WTC11 (cell line): ENCODE measurements around the gene PGAP6. TPM values are rescaled to one million over a fixed set of nuclear protein-coding genes. Genes with fewer than 3 reads are reported as not detected.

Experiments used
- ATAC-seq: fragments of 200-7000 bp; cut with Tn5 transposase; 2 replicates; pipeline ENCODE4 v1.10.0; 2021; ENCODE audit warnings: mild to moderate bottlenecking, moderate library complexity
- CTCF ChIA-PET: fragments of 300-600 bp; sonication (Branson Sonifier 250); formaldehyde crosslinking; loops from one replicate; lab custom pipeline; 2021; ENCODE audit warnings: antibody characterized with exemption; lab: Charles Lee
- POLR2A ChIA-PET: fragments of 350-600 bp; sonication (Branson Sonifier 250); formaldehyde crosslinking; loops from one replicate; lab custom pipeline; 2021; ENCODE audit warnings: antibody characterized with exemption; lab: Charles Lee
- DNase-seq: peaks from one replicate; pipeline ENCODE4 v3.0.0; 2021; ENCODE audit warnings: low spot score
- H3K27ac Mint-ChIP-seq: 2 replicates; pipeline ENCODE4 v1.8.0; 2021; ENCODE audit warnings: mixed read lengths
- H3K27me3 Mint-ChIP-seq: 2 replicates; pipeline ENCODE4 v1.8.0; 2021; ENCODE audit warnings: low read depth, mild to moderate bottlenecking, moderate library complexity, mixed read lengths
- H3K36me3 Mint-ChIP-seq: 2 replicates; pipeline ENCODE4 v1.8.0; 2021; ENCODE audit warnings: mixed read lengths
- H3K4me1 Mint-ChIP-seq: 2 replicates; pipeline ENCODE4 v1.8.0; 2022; ENCODE audit warnings: mixed read lengths
- H3K4me3 Mint-ChIP-seq: 2 replicates; pipeline ENCODE4 v1.8.0; 2021; ENCODE audit warnings: mild to moderate bottlenecking, moderate library complexity, mixed read lengths
- H3K9me3 Mint-ChIP-seq: 2 replicates; pipeline ENCODE4 v1.8.0; 2021; ENCODE audit warnings: mixed read lengths
- AFF4 ChIP-seq: sonication (generic); formaldehyde crosslinking; IDR thresholded peaks from 2 replicates; pipeline ENCODE4 v1.8.1; 2023; ENCODE audit warnings: mild to moderate bottlenecking, missing genetic modification reagents, borderline replicate concordance
- ATF1 ChIP-seq: sonication (generic); formaldehyde crosslinking; IDR thresholded peaks from 2 replicates; pipeline ENCODE4 v1.8.1; 2023; ENCODE audit warnings: mild to moderate bottlenecking, moderate library complexity, missing genetic modification reagents
- CBFB ChIP-seq: sonication (generic); formaldehyde crosslinking; IDR thresholded peaks from 2 replicates; pipeline ENCODE4 v1.8.1; 2022; ENCODE audit warnings: mild to moderate bottlenecking, low read depth, missing genetic modification reagents
- CDX4 ChIP-seq: fragments of 250-450 bp; sonication (Bioruptor Pico); IDR thresholded peaks from 2 replicates; pipeline ENCODE4 v1.9.0; 2021; ENCODE audit warnings: moderate library complexity, mild to moderate bottlenecking, inconsistent platforms, borderline replicate concordance
- ELF4 ChIP-seq: sonication (generic); formaldehyde crosslinking; IDR thresholded peaks from 2 replicates; pipeline ENCODE4 v1.8.1; 2022; ENCODE audit warnings: low read depth, mild to moderate bottlenecking, moderate library complexity, missing genetic modification reagents
- ETV6 ChIP-seq: sonication (generic); formaldehyde crosslinking; IDR thresholded peaks from 2 replicates; pipeline ENCODE4 v1.8.1; 2022; ENCODE audit warnings: mild to moderate bottlenecking, missing genetic modification reagents
- FOXP1 ChIP-seq: sonication (generic); formaldehyde crosslinking; IDR thresholded peaks from 2 replicates; pipeline ENCODE4 v1.8.0; 2022; ENCODE audit warnings: missing genetic modification reagents, mild to moderate bottlenecking, moderate library complexity, borderline replicate concordance
- GABPB1 ChIP-seq: sonication (generic); formaldehyde crosslinking; IDR thresholded peaks from 2 replicates; pipeline ENCODE4 v1.8.1; 2023; ENCODE audit warnings: mild to moderate bottlenecking, missing genetic modification reagents
- HMGA2 ChIP-seq: fragments of 250-450 bp; sonication (Bioruptor Pico); IDR thresholded peaks from 2 replicates; pipeline ENCODE4 v1.4.0; 2021; ENCODE audit warnings: mild to moderate bottlenecking, moderate library complexity
- NFATC4 ChIP-seq: fragments of 250-450 bp; sonication (Bioruptor Pico); IDR thresholded peaks from 2 replicates; pipeline ENCODE4 v1.9.0; 2021; ENCODE audit warnings: mild to moderate bottlenecking
- NFE2L1 ChIP-seq: sonication (generic); formaldehyde crosslinking; IDR thresholded peaks from 2 replicates; pipeline ENCODE4 v1.8.1; 2023; ENCODE audit warnings: missing genetic modification reagents
- NR1H2 ChIP-seq: sonication (generic); formaldehyde crosslinking; IDR thresholded peaks from 2 replicates; pipeline ENCODE4 v1.9.0; 2021; ENCODE audit warnings: mild to moderate bottlenecking, moderate library complexity, missing genetic modification reagents
- NR3C1 ChIP-seq: sonication (generic); formaldehyde crosslinking; conservative IDR thresholded peaks from 2 replicates; pipeline ENCODE4 v1.8.1; 2023; ENCODE audit warnings: low read depth, mild to moderate bottlenecking, missing genetic modification reagents
- RELA ChIP-seq: sonication (generic); formaldehyde crosslinking; IDR thresholded peaks from 2 replicates; pipeline ENCODE4 v1.8.1; 2022; ENCODE audit warnings: missing genetic modification reagents, mild to moderate bottlenecking, borderline replicate concordance
- SOX15 ChIP-seq: fragments of 250-450 bp; sonication (Bioruptor Pico); IDR thresholded peaks from 2 replicates; pipeline ENCODE4 v1.9.0; 2021; ENCODE audit warnings: mild to moderate bottlenecking
- TEAD4 ChIP-seq: sonication (generic); formaldehyde crosslinking; IDR thresholded peaks from 2 replicates; pipeline ENCODE4 v1.8.0; 2022; ENCODE audit warnings: mild to moderate bottlenecking, missing genetic modification reagents
- TP53 ChIP-seq: sonication (generic); formaldehyde crosslinking; IDR thresholded peaks from 2 replicates; pipeline ENCODE4 v1.8.1; 2023; ENCODE audit warnings: mild to moderate bottlenecking, missing genetic modification reagents
- ZBTB43 ChIP-seq: sonication (generic); formaldehyde crosslinking; IDR thresholded peaks from 2 replicates; pipeline ENCODE4 v1.8.1; 2023; ENCODE audit warnings: mild to moderate bottlenecking, missing genetic modification reagents
- ZNF219 ChIP-seq: sonication (generic); formaldehyde crosslinking; IDR thresholded peaks from 2 replicates; pipeline ENCODE4 v1.8.0; 2023; ENCODE audit warnings: missing genetic modification reagents, mild to moderate bottlenecking, borderline replicate concordance
- ZNF232 ChIP-seq: sonication (generic); formaldehyde crosslinking; IDR thresholded peaks from 2 replicates; pipeline ENCODE4 v1.8.0; 2022; ENCODE audit warnings: mild to moderate bottlenecking, missing genetic modification reagents
- ZNF263 ChIP-seq: sonication (generic); formaldehyde crosslinking; IDR thresholded peaks from 2 replicates; pipeline ENCODE4 v1.8.1; 2022; ENCODE audit warnings: low read depth, mild to moderate bottlenecking, moderate library complexity, missing genetic modification reagents
- ZNF423 ChIP-seq: fragments of 250-450 bp; sonication (Bioruptor Pico); IDR thresholded peaks from 2 replicates; pipeline ENCODE4 v2.1.2; 2022; ENCODE audit warnings: mild to moderate bottlenecking, moderate library complexity
- total RNA-seq: library from RNA; stranded (reverse); gene quantifications from 3 replicates; pipeline ENCODE4 v1.2.3, GENCODE V29; 2021
- TF ChIP-seq, protein P1 (sequence below): fragments of 250-450 bp; sonication (Bioruptor Pico); IDR thresholded peaks from 2 replicates; pipeline ENCODE4 v1.9.0; 2021; ENCODE audit warnings: mild to moderate bottlenecking
- TF ChIP-seq, protein P2 (sequence below): sonication (generic); formaldehyde crosslinking; IDR thresholded peaks from 2 replicates; pipeline ENCODE4 v1.8.0; 2022; ENCODE audit warnings: mild to moderate bottlenecking, missing genetic modification reagents
- TF ChIP-seq, protein P3 (sequence below): fragments of 250-450 bp; sonication (Bioruptor Pico); IDR thresholded peaks from 2 replicates; pipeline ENCODE4 v1.9.0; 2021; ENCODE audit warnings: mild to moderate bottlenecking, borderline replicate concordance

PGAP6 gene
- total RNA-seq, 1 experiment from 2014 or later = 108 TPM

- peak; percentile 54 for ATAC-seq
- no peak for TF ChIP-seq RELA (CRISPR knock-in tag)
- TF ChIP-seq FOXP1 = peak; percentile 81; the same call in 1 of the 2 replicates
- TF ChIP-seq ELF4 (CRISPR knock-in tag) = no peak
- TF ChIP-seq AFF4 (CRISPR knock-in tag) = no peak
- TF ChIP-seq ATF1 (CRISPR knock-in tag) = no peak
- TF ChIP-seq, protein P1, sequence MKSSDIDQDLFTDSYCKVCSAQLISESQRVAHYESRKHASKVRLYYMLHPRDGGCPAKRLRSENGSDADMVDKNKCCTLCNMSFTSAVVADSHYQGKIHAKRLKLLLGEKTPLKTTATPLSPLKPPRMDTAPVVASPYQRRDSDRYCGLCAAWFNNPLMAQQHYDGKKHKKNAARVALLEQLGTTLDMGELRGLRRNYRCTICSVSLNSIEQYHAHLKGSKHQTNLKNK = no peak
- no peak for TF ChIP-seq CBFB (CRISPR knock-in tag)
- TF ChIP-seq ZNF423 (CRISPR knock-in tag) = peak; percentile 97
- TF ChIP-seq NFATC4 (CRISPR knock-in tag) = no peak
- no peak for TF ChIP-seq TEAD4 (CRISPR knock-in tag)
- peak; percentile 64; the same call in 1 of the 2 replicates for TF ChIP-seq NFE2L1 (CRISPR knock-in tag)
- no peak for TF ChIP-seq ZNF219 (CRISPR knock-in tag)
- peak; percentile 59; the same call in 1 of the 2 replicates for TF ChIP-seq TP53 (CRISPR knock-in tag)
- peak; percentile 63; the same call in 1 of the 2 replicates for TF ChIP-seq ZBTB43 (CRISPR knock-in tag)
- TF ChIP-seq SOX15 (CRISPR knock-in tag) = no peak
- TF ChIP-seq ETV6 = peak; percentile 70; the same call in 1 of the 2 replicates
- TF ChIP-seq NR1H2 = no peak
- TF ChIP-seq ZNF232 (CRISPR knock-in tag) = 0 out of 2 replicates have a peak, but pooled peaks have one; percentile 31
- TF ChIP-seq, protein P2, sequence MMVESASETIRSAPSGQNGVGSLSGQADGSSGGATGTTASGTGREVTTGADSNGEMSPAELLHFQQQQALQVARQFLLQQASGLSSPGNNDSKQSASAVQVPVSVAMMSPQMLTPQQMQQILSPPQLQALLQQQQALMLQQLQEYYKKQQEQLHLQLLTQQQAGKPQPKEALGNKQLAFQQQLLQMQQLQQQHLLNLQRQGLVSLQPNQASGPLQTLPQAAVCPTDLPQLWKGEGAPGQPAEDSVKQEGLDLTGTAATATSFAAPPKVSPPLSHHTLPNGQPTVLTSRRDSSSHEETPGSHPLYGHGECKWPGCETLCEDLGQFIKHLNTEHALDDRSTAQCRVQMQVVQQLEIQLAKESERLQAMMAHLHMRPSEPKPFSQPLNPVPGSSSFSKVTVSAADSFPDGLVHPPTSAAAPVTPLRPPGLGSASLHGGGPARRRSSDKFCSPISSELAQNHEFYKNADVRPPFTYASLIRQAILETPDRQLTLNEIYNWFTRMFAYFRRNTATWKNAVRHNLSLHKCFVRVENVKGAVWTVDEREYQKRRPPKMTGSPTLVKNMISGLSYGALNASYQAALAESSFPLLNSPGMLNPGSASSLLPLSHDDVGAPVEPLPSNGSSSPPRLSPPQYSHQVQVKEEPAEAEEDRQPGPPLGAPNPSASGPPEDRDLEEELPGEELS (CRISPR knock-in tag) = peak; percentile 78; the same call in 1 of the 2 replicates
- TF ChIP-seq CDX4 = no peak
- TF ChIP-seq ZNF263 = no peak
- TF ChIP-seq, protein P3, sequence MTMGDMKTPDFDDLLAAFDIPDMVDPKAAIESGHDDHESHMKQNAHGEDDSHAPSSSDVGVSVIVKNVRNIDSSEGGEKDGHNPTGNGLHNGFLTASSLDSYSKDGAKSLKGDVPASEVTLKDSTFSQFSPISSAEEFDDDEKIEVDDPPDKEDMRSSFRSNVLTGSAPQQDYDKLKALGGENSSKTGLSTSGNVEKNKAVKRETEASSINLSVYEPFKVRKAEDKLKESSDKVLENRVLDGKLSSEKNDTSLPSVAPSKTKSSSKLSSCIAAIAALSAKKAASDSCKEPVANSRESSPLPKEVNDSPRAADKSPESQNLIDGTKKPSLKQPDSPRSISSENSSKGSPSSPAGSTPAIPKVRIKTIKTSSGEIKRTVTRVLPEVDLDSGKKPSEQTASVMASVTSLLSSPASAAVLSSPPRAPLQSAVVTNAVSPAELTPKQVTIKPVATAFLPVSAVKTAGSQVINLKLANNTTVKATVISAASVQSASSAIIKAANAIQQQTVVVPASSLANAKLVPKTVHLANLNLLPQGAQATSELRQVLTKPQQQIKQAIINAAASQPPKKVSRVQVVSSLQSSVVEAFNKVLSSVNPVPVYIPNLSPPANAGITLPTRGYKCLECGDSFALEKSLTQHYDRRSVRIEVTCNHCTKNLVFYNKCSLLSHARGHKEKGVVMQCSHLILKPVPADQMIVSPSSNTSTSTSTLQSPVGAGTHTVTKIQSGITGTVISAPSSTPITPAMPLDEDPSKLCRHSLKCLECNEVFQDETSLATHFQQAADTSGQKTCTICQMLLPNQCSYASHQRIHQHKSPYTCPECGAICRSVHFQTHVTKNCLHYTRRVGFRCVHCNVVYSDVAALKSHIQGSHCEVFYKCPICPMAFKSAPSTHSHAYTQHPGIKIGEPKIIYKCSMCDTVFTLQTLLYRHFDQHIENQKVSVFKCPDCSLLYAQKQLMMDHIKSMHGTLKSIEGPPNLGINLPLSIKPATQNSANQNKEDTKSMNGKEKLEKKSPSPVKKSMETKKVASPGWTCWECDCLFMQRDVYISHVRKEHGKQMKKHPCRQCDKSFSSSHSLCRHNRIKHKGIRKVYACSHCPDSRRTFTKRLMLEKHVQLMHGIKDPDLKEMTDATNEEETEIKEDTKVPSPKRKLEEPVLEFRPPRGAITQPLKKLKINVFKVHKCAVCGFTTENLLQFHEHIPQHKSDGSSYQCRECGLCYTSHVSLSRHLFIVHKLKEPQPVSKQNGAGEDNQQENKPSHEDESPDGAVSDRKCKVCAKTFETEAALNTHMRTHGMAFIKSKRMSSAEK = no peak
- TF ChIP-seq NR3C1 = no peak
- TF ChIP-seq HMGA2 (CRISPR knock-in tag) = no peak
- TF ChIP-seq GABPB1 (CRISPR knock-in tag) = no peak
These were observed 1.7 kb upstream of the PGAP6 start for GRCh38 chr16:383326-384051.

More at GRCh38 chr16:383326-384051, 1.7 kb upstream of the PGAP6 start:
- peak overlapping the region; percentile 98 for H3K27ac Mint-ChIP-seq
- ChIA-PET POLR2A (interaction anchor here (0.6 to 1.6 kb wide), 6 partner anchors 13 to 149 kb away, joined by 3 to 4 read pairs (median 3); partner anchors contain the start of genes DECR2, FAM234A and MRPL28), CTCF (interaction anchor here (0.7 to 2.7 kb wide), 16 partner anchors 9 to 300 kb away, joined by 3 to 17 read pairs (median 4); partner anchors contain the start of genes AXIN1 and DECR2)
- peak; percentile 89 for DNase-seq
- peak overlapping the region; percentile 79 for H3K4me3 Mint-ChIP-seq
- H3K27me3 Mint-ChIP-seq = no peaks in the 10 kb centered on the region
- H3K36me3 Mint-ChIP-seq = peaks cover 5% of the 10 kb centered on the region; the same call in 1 of the 2 replicates
- H3K9me3 Mint-ChIP-seq = no peaks in the 10 kb centered on the region
- peaks cover 49% of the 10 kb centered on the region for H3K4me1 Mint-ChIP-seq
